Mammary epithelial cell (primary cell): ENCODE measurements around the gene C12orf56.

Source experiments
- CTCF ChIP-seq, 2 donors: IDR thresholded peaks in 1 of 2; conservative IDR thresholded peaks in 1 of 2; 2 replicates each; pipeline ENCODE4 v1.5.1; 2011 to 2012; ENCODE audit warnings: inconsistent platforms in 2 of 2, low read length in 2 of 2, mild to moderate bottlenecking in 2 of 2, control low read depth in 1 of 2, low read depth in 1 of 2; ENCODE audit not compliant: insufficient read depth in 1 of 2; ENCODE audit errors: extremely low read depth in 1 of 2
- EZH2 ChIP-seq: IDR thresholded peaks from 2 replicates; pipeline ENCODE4 v1.6.1; 2012; ENCODE audit warnings: low read length, inconsistent platforms, borderline replicate concordance

GRCh38 chr12:64293654-64294364, 96.7 kb downstream of the C12orf56 start:
- no peak for TF ChIP-seq CTCF (conservative IDR thresholded peaks at IDR 0.05 in 1 of 2, IDR thresholded peaks at IDR 0.05 in 1 of 2; ENCODE audit: extremely low read depth in 1 of 2, insufficient read depth in 1 of 2, low read depth in 1 of 2, low read length in 2 of 2)
- no peak for TF ChIP-seq EZH2
